ENCODE results near the gene RPF1.

GRCh38 chr1:84502927-84503326 is 23.9 kb downstream of the RPF1 start:
- TF ChIP-seq CTCF (IDR thresholded peaks at IDR 0.05; ENCODE audit: borderline replicate concordance, extremely low read depth, low read length, poor library complexity, severe bottlenecking), result no peak
- no peak for TF ChIP-seq EZH2 (IDR thresholded peaks at IDR 0.05; ENCODE audit: borderline replicate concordance, low read depth, low read length, severe bottlenecking)

All from DND-41 (cell line).